IMR-90 (cell line): ENCODE measurements around the gene MCRIP2. TPM values are rescaled to one million over a fixed set of nuclear protein-coding genes. Genes with fewer than 3 reads are reported as not detected.

Source experiments
- ATAC-seq: fragments of 200-7000 bp; cut with Tn5 transposase; 2 replicates; pipeline ENCODE4 v1.9.1; 2020; ENCODE audit warnings: low read depth, mild to moderate bottlenecking, moderate library complexity
- BruUV-seq: library from RNA; stranded (reverse); fragments of 400-500 nt; replicated peaks from 2 replicates; lab custom pipeline; 2021; lab: Mats Ljungman, UMichigan
- CTCF ChIA-PET: fragments of 300-600 bp; formaldehyde crosslinking; extraction: SDS; loops from one replicate; lab custom pipeline; 2021; ENCODE audit warnings: antibody characterized with exemption; lab: Yijun Ruan, JAX
- POLR2A ChIA-PET: fragments of 300-600 bp; sonication (Branson Sonifier 250); formaldehyde crosslinking; loops from one replicate; lab custom pipeline; 2022; ENCODE audit warnings: antibody characterized with exemption; ENCODE audit not compliant: unreplicated experiment; lab: Charles Lee
- DNase-seq: peaks from one replicate; pipeline ENCODE4 v3.0.0; 2013
- H2AFZ ChIP-seq: replicated peaks from 2 replicates; pipeline ENCODE3; 2013; ENCODE audit warnings: low read length, mild to moderate bottlenecking; ENCODE audit not compliant: poor library complexity
- H2AK5ac ChIP-seq: 2 replicates; pipeline ENCODE4 v1.6.1; 2013; ENCODE audit warnings: low read depth, low read length, inconsistent platforms
- H2AK9ac ChIP-seq: replicated peaks from 2 replicates; pipeline ENCODE3; 2013; ENCODE audit warnings: mild to moderate bottlenecking, low read depth, low read length, moderate library complexity; ENCODE audit not compliant: poor library complexity
- H2BK120ac ChIP-seq: 2 replicates; pipeline ENCODE4 v1.6.1; 2013; ENCODE audit warnings: low read depth, low read length, inconsistent platforms
- H2BK15ac ChIP-seq: 3 replicates; pipeline ENCODE4 v1.6.1; 2013; ENCODE audit warnings: low read depth, low read length, inconsistent platforms
- H2BK20ac ChIP-seq: 2 replicates; pipeline ENCODE4 v1.6.1; 2013; ENCODE audit warnings: low read depth, mild to moderate bottlenecking, inconsistent platforms, low read length, moderate library complexity
- H2BK5ac ChIP-seq: 2 replicates; pipeline ENCODE4 v1.6.1; 2013; ENCODE audit warnings: mild to moderate bottlenecking, low read depth, low read length, inconsistent platforms; ENCODE audit not compliant: poor library complexity, severe bottlenecking
- H3K14ac ChIP-seq: replicated peaks from 2 replicates; pipeline ENCODE4 v1.6.1; 2013; ENCODE audit warnings: low read depth, low read length, inconsistent platforms
- H3K18ac ChIP-seq: 2 replicates; pipeline ENCODE4 v1.6.1; 2013; ENCODE audit warnings: low read depth, low read length, control low read depth
- H3K23ac ChIP-seq: 2 replicates; pipeline ENCODE4 v1.6.1; 2013; ENCODE audit warnings: low read depth, low read length, inconsistent platforms
- H3K27ac ChIP-seq: 2 replicates; pipeline ENCODE4 v1.5.1; 2013; ENCODE audit warnings: mild to moderate bottlenecking, control low read depth, low read length; ENCODE audit not compliant: insufficient read depth
- H3K27me3 ChIP-seq: 2 replicates; pipeline ENCODE4 v1.6.1; 2013; ENCODE audit warnings: low read length; ENCODE audit not compliant: control insufficient read depth, insufficient read depth
- H3K36me3 ChIP-seq: 2 replicates; pipeline ENCODE4 v1.6.1; 2013; ENCODE audit warnings: low read length, mixed read lengths; ENCODE audit not compliant: control insufficient read depth, insufficient read depth
- H3K4ac ChIP-seq: 2 replicates; pipeline ENCODE4 v1.6.1; 2013; ENCODE audit warnings: low read depth, low read length, inconsistent platforms
- H3K4me1 ChIP-seq: 2 replicates; pipeline ENCODE4 v1.6.1; 2013; ENCODE audit warnings: low read length, mixed read lengths; ENCODE audit not compliant: control insufficient read depth, insufficient read depth
- H3K4me2 ChIP-seq: 2 replicates; pipeline ENCODE4 v1.6.1; 2013; ENCODE audit warnings: low read depth, mild to moderate bottlenecking, control low read depth, low read length, moderate library complexity
- H3K4me3 ChIP-seq: 2 replicates; pipeline ENCODE4 v1.5.1; 2013; ENCODE audit warnings: low read depth, mild to moderate bottlenecking, control low read depth, low read length, moderate library complexity; ENCODE audit not compliant: insufficient read depth
- H3K56ac ChIP-seq: 2 replicates; pipeline ENCODE4 v1.6.1; 2013; ENCODE audit warnings: low read length, inconsistent platforms; ENCODE audit not compliant: insufficient read depth; ENCODE audit errors: extremely low read depth
- H3K79me1 ChIP-seq, 2 experiments: 2 replicates each; pipeline ENCODE4 v1.6.1; 2013; ENCODE audit warnings: low read length in 2 of 2, inconsistent platforms in 1 of 2, low read depth in 1 of 2
- H3K9ac ChIP-seq: 2 replicates; pipeline ENCODE4 v1.6.1; 2013; ENCODE audit warnings: low read depth, low read length, control low read depth
- H3K9me1 ChIP-seq: 2 replicates; pipeline ENCODE4 v1.6.1; 2013; ENCODE audit warnings: low read length, inconsistent platforms; ENCODE audit not compliant: insufficient read depth
- H3K9me3 ChIP-seq: 2 replicates; pipeline ENCODE4 v1.6.1; 2013; ENCODE audit warnings: low read length; ENCODE audit not compliant: control insufficient read depth, insufficient read depth
- H4K20me1 ChIP-seq: 2 replicates; pipeline ENCODE4 v1.6.1; 2013; ENCODE audit warnings: low read length, inconsistent platforms; ENCODE audit not compliant: insufficient read depth
- H4K5ac ChIP-seq: 2 replicates; pipeline ENCODE4 v1.6.1; 2013; ENCODE audit warnings: mild to moderate bottlenecking, low read depth, low read length, control low read depth
- H4K8ac ChIP-seq, 2 experiments: 2 replicates each; pipeline ENCODE4 v1.6.1; 2013; ENCODE audit warnings: low read depth in 2 of 2, low read length in 2 of 2, control low read depth in 1 of 2, inconsistent platforms in 1 of 2
- H4K91ac ChIP-seq: 2 replicates; pipeline ENCODE4 v1.6.1; 2013; ENCODE audit warnings: low read depth, low read length, inconsistent platforms; ENCODE audit not compliant: insufficient read depth
- BHLHE40 ChIP-seq: fragments of 150-350 bp; IDR thresholded peaks from 2 replicates; pipeline ENCODE4 v1.6.1; 2016; ENCODE audit warnings: mild to moderate bottlenecking, low read depth, low read length
- CTCF ChIP-seq: conservative IDR thresholded peaks from 2 replicates; pipeline ENCODE4 v1.5.1; 2012; ENCODE audit warnings: mild to moderate bottlenecking, low read depth, low read length, improper control_type of control experiment
- ELK1 ChIP-seq: fragments of 150-350 bp; IDR thresholded peaks from 2 replicates; pipeline ENCODE4 v1.6.1; 2016; ENCODE audit warnings: low read depth, mild to moderate bottlenecking, low read length, moderate library complexity, borderline replicate concordance
- FOS ChIP-seq: fragments of 150-350 bp; IDR thresholded peaks from 2 replicates; pipeline ENCODE4 v1.6.1; 2016; ENCODE audit warnings: low read depth, low read length
- MAFK ChIP-seq: IDR thresholded peaks from 2 replicates; pipeline ENCODE4 v1.6.1; 2012; ENCODE audit warnings: low read depth, low read length, improper control_type of control experiment
- NFE2L2 ChIP-seq: fragments of 150-350 bp; IDR thresholded peaks from 2 replicates; pipeline ENCODE4 v1.6.1; 2016; ENCODE audit warnings: low read depth, mild to moderate bottlenecking, low read length
- POLR2A ChIP-seq: IDR thresholded peaks from 2 replicates; pipeline ENCODE4 v1.6.1; 2012; ENCODE audit warnings: mild to moderate bottlenecking, low read depth, low read length
- RAD21 ChIP-seq: IDR thresholded peaks from 2 replicates; pipeline ENCODE4 v1.6.1; 2012; ENCODE audit warnings: low read length, improper control_type of control experiment
- RCOR1 ChIP-seq: IDR thresholded peaks from 2 replicates; pipeline ENCODE4 v1.6.1; 2012; ENCODE audit warnings: mild to moderate bottlenecking, low read length, improper control_type of control experiment; ENCODE audit not compliant: insufficient replicate concordance
- RFX5 ChIP-seq: IDR thresholded peaks from 2 replicates; pipeline ENCODE4 v1.8.0; 2012; ENCODE audit warnings: low read depth, mild to moderate bottlenecking, low read length, moderate library complexity
- WGBS, 2 experiments: methylation state at CpG; one replicate each; pipeline versions ENCODE4 v1.1.5 to v1.1.7; 2013; ENCODE audit warnings: missing lambda C conversion rate in 2 of 2; ENCODE audit not compliant: insufficient read length in 1 of 2; ENCODE audit errors: extremely low coverage in 2 of 2; 5-methylcytosine and 5-hydroxymethylcytosine counted together
- dilution Hi-C: fragments of 300-500 bp; cut with HindIII; formaldehyde crosslinking; loops from one replicate; pipeline ENCODE4 v1.14.3; 2018; ENCODE audit warnings: low sequenced_read_pairs; ENCODE audit not compliant: unreplicated experiment
- in situ Hi-C: fragments of 300-500 bp; cut with MboI; formaldehyde crosslinking; loops from 3 replicates; pipeline ENCODE4 v1.14.3; 2019; ENCODE audit warnings: low sequenced_read_pairs, inconsistent platforms, mixed read lengths
- intact Hi-C: fragments of 100-400 bp; cut with micrococcal nuclease; formaldehyde crosslinking; loops from 2 replicates; pipeline ENCODE4 v1.10.0; 2022
- polyA plus RNA-seq, 3 experiments: library from polyadenylated mRNA; depleted of rRNA; stranded (reverse); fragments of >200 nt; gene quantifications; 2 replicates each; pipeline ENCODE4 v1.2.3, GENCODE V29; 2012; ENCODE audit warnings: low replicate concordance in 1 of 3
- total RNA-seq: library from RNA; depleted of rRNA; stranded (reverse); fragments of >200 nt; gene quantifications from 2 replicates; pipeline ENCODE4 v1.2.3, GENCODE V29; 2012
- TF ChIP-seq, protein P1 (sequence below): fragments of 150-350 bp; IDR thresholded peaks from 2 replicates; pipeline ENCODE4 v1.6.1; 2017; ENCODE audit warnings: mild to moderate bottlenecking, antibody characterized with exemption, low read length, low read depth

The MCRIP2 gene
- total and polyA plus RNA-seq, 2 of the 4 experiments (the other 2 are of a cell fraction), result 6.3 to 19.6 TPM

GRCh38 chr16:670485-671352 is 29.1 kb downstream of the MCRIP2 start:
- Histone ChIP-seq H3K27me3 (no peaks in the 10 kb centered on the region), H3K4ac (no peak overlapping the region), H2BK20ac (no peak overlapping the region), H4K8ac (no peak overlapping the region), H2AK9ac (peak overlapping the region; percentile 78), H2BK15ac (no peak overlapping the region), H2BK120ac (no peak overlapping the region), H3K14ac (no peak overlapping the region), H4K91ac (no peak overlapping the region), H3K27ac (no peak overlapping the region), H3K18ac (no peak overlapping the region), H3K4me1 (peaks cover 13% of the 10 kb centered on the region), H4K5ac (no peak overlapping the region), H3K4me3 (no peak overlapping the region), H3K79me1 (peaks cover 0 to 37% of the 10 kb centered on the region in 2 experiments; a peak in 1 of 4 replicates), H3K36me3 (peaks cover 47% of the 10 kb centered on the region), H2AK5ac (no peak overlapping the region), H3K23ac (no peak overlapping the region), H3K56ac (no peak overlapping the region), H3K9me1 (peaks cover 6% of the 10 kb centered on the region), H3K4me2 (no peak overlapping the region), H4K20me1 (peaks cover 27% of the 10 kb centered on the region), H3K9ac (no peak overlapping the region), H2AFZ (no peak overlapping the region), H3K9me3 (no peaks in the 10 kb centered on the region), H2BK5ac (no peak overlapping the region)
- in situ Hi-C loops, result no loop called here
- DNase-seq (no peak), ATAC-seq (no peak)
- ChIA-PET POLR2A (no interaction called here), CTCF (no interaction called here)
- TF ChIP-seq FOS, result no peak
- no peak for TF ChIP-seq POLR2A
- no peak for TF ChIP-seq ELK1
- TF ChIP-seq RAD21, result no peak
- TF ChIP-seq BHLHE40, result no peak
- no peak for TF ChIP-seq NFE2L2
- no peak for TF ChIP-seq MAFK
- no peak for TF ChIP-seq RFX5
- no peak for TF ChIP-seq CTCF
- no peak for TF ChIP-seq RCOR1
- TF ChIP-seq, protein P1, sequence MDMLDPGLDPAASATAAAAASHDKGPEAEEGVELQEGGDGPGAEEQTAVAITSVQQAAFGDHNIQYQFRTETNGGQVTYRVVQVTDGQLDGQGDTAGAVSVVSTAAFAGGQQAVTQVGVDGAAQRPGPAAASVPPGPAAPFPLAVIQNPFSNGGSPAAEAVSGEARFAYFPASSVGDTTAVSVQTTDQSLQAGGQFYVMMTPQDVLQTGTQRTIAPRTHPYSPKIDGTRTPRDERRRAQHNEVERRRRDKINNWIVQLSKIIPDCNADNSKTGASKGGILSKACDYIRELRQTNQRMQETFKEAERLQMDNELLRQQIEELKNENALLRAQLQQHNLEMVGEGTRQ, result no peak
- dilution Hi-C loops, result no loop called here
- WGBS, 2 experiments, result 93% methylated on average over 31 of the region's 52 CpGs; no CpG with 5 or more reads in 1 of the 2 experiments
- intact Hi-C loops, result no loop called here
- no TSS peak for BruUV-seq
